ENCODE results near the gene AKT2.
"Not testable (repeated sequence)": the region's sequence is repeated elsewhere in the genome, so short reads cannot be mapped to it uniquely, and the experiment has no call there.

The AKT2 gene

GRCh38 chr19:40219029-40219428, 66.1 kb downstream of the AKT2 start:
- not testable (repeated sequence) for DNase-seq (ENCODE audit: low read depth in 2 of 2)

GRCh38 chr19:40217934-40218890, 66.9 kb downstream of the AKT2 start, which contains the start of gene TTC9B:
TSS of gene TTC9B (minus strand) at chr19:40218384. CDS start at chr19:40218381, 3 bp downstream.
- no peak for DNase-seq (ENCODE audit: low read depth in 2 of 2)

- DNase-seq (ENCODE audit: low read depth in 2 of 2) = no peak
These were observed 67.9 kb downstream of the AKT2 start for GRCh38 chr19:40217027-40217810.

GRCh38 chr19:40216777-40217026, 68.4 kb downstream of the AKT2 start:
- DNase-seq (ENCODE audit: low read depth in 2 of 2) = no peak

- no peak for DNase-seq (ENCODE audit: low read depth in 2 of 2)
These were observed 69.0 kb downstream of the AKT2 start for GRCh38 chr19:40216013-40216776.

DNA sequence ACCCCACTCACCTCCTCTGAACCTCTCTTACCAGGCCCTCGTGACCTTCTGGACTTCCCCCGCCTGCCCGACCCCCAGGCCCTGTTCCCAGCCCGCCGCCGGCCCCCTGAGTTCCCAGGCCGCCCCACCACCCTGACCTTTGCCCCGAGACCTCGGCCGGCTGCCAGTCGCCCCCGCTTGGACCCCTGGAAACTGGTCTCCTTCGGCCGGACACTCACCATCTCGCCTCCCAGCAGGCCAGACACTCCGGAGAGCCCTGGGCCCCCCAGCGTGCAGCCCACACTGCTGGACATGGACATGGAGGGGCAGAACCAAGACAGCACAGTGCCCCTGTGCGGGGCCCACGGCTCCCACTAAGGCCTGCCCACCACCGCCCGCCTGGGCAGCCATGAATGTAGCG, 70.2 kb downstream of the AKT2 start:
- no peak for DNase-seq (ENCODE audit: low read depth in 2 of 2)

DNA sequence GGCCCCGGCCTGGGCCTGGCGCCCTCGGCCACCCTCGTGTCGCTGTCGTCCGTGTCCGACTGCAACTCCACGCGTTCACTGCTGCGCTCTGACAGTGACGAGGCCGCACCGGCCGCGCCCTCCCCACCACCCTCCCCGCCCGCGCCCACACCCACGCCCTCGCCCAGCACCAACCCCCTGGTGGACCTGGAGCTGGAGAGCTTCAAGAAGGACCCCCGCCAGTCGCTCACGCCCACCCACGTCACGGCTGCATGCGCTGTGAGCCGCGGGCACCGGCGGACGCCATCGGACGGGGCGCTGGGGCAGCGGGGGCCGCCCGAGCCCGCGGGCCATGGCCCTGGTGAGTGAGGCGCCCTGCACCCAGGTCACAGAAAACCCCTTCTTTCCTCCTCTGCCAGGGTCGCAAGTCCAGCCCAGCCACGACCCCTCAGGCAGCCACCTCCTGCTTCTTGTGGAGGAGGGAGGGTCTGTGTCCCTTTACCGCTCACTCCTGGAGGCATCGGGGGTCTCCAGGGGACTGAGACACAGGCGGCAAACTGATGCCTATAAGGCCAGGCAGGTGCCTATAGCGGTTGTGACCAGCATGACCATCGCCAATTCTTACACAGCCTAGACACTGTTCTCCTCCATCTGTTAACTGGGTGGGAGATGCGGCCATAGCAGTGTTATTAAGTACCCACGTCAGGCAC, 71.1 kb downstream of the AKT2 start:
- no peak for DNase-seq (ENCODE audit: low read depth in 2 of 2)

DNA sequence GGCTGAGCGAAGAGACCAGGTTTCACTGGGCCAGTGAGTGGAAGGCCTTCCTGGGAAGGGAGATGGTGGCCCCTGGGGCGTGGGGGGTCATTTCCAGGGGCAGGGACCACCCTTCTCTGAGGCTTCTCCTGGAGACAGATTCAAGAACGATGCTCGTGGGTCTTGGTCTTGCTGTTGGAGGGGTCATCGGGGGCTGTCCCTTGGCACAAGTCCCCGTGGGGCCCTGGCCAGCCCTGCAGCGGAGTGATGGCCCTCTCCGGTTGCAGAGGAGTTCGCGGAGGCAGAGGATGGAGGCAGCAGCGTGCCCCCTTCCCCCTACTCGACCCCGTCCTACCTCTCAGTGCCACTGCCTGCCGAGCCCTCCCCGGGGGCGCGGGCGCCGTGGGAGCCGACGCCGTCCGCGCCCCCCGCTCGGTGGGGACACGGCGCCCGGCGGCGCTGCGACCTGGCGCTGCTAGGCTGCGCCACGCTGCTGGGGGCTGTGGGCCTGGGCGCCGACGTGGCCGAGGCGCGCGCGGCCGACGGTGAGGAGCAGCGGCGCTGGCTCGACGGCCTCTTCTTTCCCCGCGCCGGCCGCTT, 71.8 kb downstream of the AKT2 start:
- DNase-seq (ENCODE audit: low read depth in 2 of 2) = no peak

- DNase-seq (ENCODE audit: low read depth in 2 of 2) = no peak
These were observed 74.3 kb downstream of the AKT2 start for GRCh38 chr19:40210889-40211288.

DNA sequence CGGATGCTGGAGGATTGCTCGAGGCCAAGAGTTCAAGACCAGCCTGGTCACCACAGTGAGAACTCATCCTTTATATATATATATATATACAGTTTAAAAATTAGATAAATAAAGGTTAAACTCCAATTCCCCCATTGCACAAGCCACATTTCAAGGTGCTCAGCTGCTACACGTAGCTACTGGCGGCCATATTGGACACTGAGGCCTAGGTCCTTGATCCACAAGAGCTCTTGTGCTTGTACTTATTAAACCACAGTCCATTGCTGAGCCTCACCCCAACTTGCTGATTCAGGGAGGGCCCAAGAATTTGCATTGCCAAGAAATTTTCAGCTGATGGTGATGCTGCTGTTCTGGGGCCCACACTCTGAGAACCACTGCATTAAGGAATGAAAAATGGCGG, 76.5 kb downstream of the AKT2 start:
- no peak for DNase-seq (ENCODE audit: low read depth in 2 of 2)

GRCh38 chr19:40205760-40206159, 79.4 kb downstream of the AKT2 start:
- no peak for DNase-seq (ENCODE audit: low read depth in 2 of 2)

GRCh38 chr19:40204381-40204780, 80.8 kb downstream of the AKT2 start:
- DNase-seq (ENCODE audit: low read depth in 2 of 2) = no peak

DNA sequence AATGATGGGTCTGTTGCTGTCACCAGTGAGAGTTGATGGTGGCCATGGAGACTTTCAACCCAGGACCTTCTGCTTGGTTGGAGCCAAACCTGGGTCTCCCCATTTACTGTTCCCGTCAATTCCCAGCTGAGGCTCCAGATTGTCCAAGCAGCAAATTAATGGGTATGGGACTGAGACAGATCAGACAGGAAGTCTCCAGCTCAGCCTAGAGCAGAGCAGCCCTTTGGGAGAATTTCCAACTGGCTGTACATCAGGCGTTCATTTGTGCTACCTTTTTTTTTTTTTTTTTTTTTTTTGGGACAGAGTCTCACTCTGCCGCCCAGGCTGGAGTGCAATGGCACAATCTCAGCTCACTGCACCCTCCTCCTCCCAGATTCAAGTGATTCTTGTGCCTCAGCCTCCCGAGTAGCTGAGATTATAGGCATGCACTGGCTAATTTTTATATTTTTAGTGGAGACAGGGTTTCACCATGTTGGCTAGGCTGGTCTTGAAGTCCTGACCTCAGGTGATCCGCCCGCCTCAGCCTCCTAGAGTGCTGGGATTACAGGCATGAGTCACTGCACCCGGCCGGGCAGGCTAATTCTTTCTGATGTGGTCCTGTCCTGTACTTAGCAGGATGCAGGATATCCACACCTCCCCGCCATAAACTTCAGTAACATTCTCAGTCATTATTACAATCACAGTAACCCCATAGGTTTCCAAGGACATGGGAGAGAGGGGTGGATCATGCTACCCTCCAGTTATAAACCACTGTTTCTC, 84.6 kb downstream of the AKT2 start:
- DNase-seq (ENCODE audit: low read depth in 2 of 2) = no peak

DNA sequence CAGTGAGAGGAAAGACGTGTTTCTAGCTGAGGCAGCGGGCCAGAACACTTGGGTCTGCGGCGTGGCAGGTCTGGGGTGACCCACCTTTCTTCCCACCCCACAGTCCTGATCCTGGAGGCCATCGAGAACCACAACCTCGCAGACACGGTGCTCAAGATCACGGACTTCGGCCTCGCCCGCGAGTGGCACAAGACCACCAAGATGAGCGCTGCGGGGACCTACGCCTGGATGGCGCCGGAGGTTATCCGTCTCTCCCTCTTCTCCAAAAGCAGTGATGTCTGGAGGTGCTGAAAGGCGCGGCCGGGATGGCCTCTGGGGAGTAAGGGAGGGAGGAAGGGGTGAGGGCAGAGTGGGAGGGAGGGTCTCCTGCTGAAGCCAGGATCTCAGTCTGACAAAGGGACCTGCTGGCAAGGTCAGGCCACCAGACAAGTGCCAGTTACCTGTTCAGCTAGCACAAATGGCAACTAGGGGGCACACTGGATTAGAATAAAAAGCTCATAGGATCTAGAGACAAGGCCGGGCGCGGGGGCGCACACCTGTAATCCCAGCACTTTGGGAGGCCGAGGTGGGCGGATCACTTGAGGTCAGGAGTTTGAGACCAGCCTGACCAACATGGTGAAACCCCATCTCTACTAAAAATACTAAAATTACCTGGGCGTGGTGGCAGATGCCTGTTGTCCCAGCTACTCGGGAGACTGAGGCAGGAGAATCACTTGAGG, 86.7 kb downstream of the AKT2 start:
- DNase-seq (ENCODE audit: low read depth in 2 of 2) = no peak

DNA sequence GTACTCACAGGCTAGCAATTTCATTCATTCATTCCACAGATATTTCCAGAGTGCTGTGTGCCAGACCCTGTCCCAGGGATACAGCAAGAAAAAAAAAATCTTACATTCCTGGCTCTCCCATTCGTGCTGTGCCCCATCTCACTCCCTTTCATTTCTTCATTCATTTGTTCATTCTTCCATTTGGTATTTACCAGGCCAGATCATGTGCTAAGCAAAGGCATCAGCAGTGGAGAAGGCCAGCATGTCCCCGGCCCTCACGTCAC, 91.6 kb downstream of the AKT2 start:
- no peak for DNase-seq (ENCODE audit: low read depth in 2 of 2)

- DNase-seq (ENCODE audit: low read depth in 2 of 2) = no peak
These were observed 92.2 kb downstream of the AKT2 start for GRCh38 chr19:40192758-40193586.

GRCh38 chr19:40191836-40192646, 93.1 kb downstream of the AKT2 start:
- DNase-seq (ENCODE audit: low read depth in 2 of 2) = no peak
